Measurements from ENCODE around the gene POU6F1.

Gene POU6F1

DNA sequence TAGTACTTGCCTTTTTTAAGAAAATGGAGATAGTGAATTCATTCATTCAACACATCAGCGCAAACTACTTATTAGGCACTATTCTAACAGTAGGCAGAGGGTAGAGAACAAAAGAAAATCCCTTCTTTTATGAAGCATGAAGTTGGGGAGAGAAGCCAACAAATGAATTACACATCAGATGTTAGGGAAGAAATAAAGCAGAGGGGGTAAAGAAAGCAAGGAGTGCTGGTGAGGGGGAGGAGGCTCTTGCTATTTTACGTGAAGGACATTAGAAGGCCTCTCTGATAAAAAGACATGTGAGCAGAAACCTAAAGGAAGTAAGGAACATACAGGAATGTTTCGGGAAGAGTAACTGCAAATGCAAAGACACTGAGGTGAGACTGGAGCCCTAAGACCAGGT lies 67.1 kb downstream of the POU6F1 start:
- no peak for FAIRE-seq

- FAIRE-seq = no peak
Measured at GRCh38 chr12:51147309-51147708, 70.6 kb downstream of the POU6F1 start.

GRCh38 chr12:51139292-51139844 lies 78.5 kb downstream of the POU6F1 start:
- FAIRE-seq = no peak
